HEK293 (cell line): Measurements from ENCODE around the gene MRPS5.

ENCODE experiments used
- BCL11B ChIP-seq: fragments of 450-650 bp; formaldehyde crosslinking; IDR thresholded peaks from 2 replicates; pipeline ENCODE4 v1.5.1; 2016; ENCODE audit warnings: low read depth, missing biosample characterization, missing genetic modification characterization
- FEZF1 ChIP-seq: fragments of 450-650 bp; formaldehyde crosslinking; IDR thresholded peaks from 2 replicates; pipeline ENCODE4 v1.5.1; 2016; ENCODE audit warnings: missing biosample characterization, missing genetic modification characterization
- GLI4 ChIP-seq: fragments of 450-650 bp; formaldehyde crosslinking; IDR thresholded peaks from 2 replicates; pipeline ENCODE4 v1.5.1; 2016; ENCODE audit warnings: missing biosample characterization, missing genetic modification characterization
- GLIS2 ChIP-seq: fragments of 450-650 bp; formaldehyde crosslinking; IDR thresholded peaks from 2 replicates; pipeline ENCODE4 v1.5.1; 2016; ENCODE audit warnings: missing biosample characterization, missing genetic modification characterization
- MYNN ChIP-seq: fragments of 450-650 bp; formaldehyde crosslinking; IDR thresholded peaks from 2 replicates; pipeline ENCODE4 v1.5.1; 2016; ENCODE audit warnings: missing biosample characterization, missing genetic modification characterization, borderline replicate concordance
- MZF1 ChIP-seq: fragments of 450-650 bp; formaldehyde crosslinking; IDR thresholded peaks from 2 replicates; pipeline ENCODE4 v1.5.1; 2017; ENCODE audit warnings: missing biosample characterization, missing genetic modification characterization, borderline replicate concordance
- PBX3 ChIP-seq: sonication (generic); formaldehyde crosslinking; IDR thresholded peaks from 2 replicates; pipeline ENCODE4 v1.8.1; 2022; ENCODE audit warnings: mild to moderate bottlenecking, moderate library complexity, missing genetic modification reagents
- ZBTB17 ChIP-seq: fragments of 450-650 bp; formaldehyde crosslinking; IDR thresholded peaks from 2 replicates; pipeline ENCODE4 v1.5.1; 2016; ENCODE audit warnings: missing biosample characterization, missing genetic modification characterization
- ZBTB8A ChIP-seq: fragments of 450-650 bp; formaldehyde crosslinking; IDR thresholded peaks from 2 replicates; pipeline ENCODE4 v1.5.1; 2016; ENCODE audit warnings: missing biosample characterization, missing genetic modification characterization
- ZFP37 ChIP-seq: fragments of 450-650 bp; formaldehyde crosslinking; IDR thresholded peaks from 2 replicates; pipeline ENCODE4 v1.5.1; 2016; ENCODE audit warnings: missing biosample characterization, missing genetic modification characterization
- ZNF10 ChIP-seq: fragments of 450-650 bp; formaldehyde crosslinking; IDR thresholded peaks from 2 replicates; pipeline ENCODE4 v1.5.1; 2017; ENCODE audit warnings: missing biosample characterization, missing genetic modification characterization
- ZNF169 ChIP-seq: fragments of 450-650 bp; formaldehyde crosslinking; IDR thresholded peaks from 2 replicates; pipeline ENCODE4 v1.5.1; 2016; ENCODE audit warnings: missing biosample characterization, missing genetic modification characterization
- ZNF202 ChIP-seq: fragments of 450-650 bp; formaldehyde crosslinking; IDR thresholded peaks from 2 replicates; pipeline ENCODE4 v1.5.1; 2016; ENCODE audit warnings: missing biosample characterization, missing genetic modification characterization, borderline replicate concordance
- ZNF221 ChIP-seq: fragments of 450-650 bp; formaldehyde crosslinking; IDR thresholded peaks from 2 replicates; pipeline ENCODE4 v1.5.1; 2017; ENCODE audit warnings: missing biosample characterization, missing genetic modification characterization, borderline replicate concordance
- ZNF24 ChIP-seq: fragments of 450-650 bp; formaldehyde crosslinking; IDR thresholded peaks from 2 replicates; pipeline ENCODE4 v1.5.1; 2016; ENCODE audit warnings: missing biosample characterization, missing genetic modification characterization
- ZNF311 ChIP-seq: fragments of 450-650 bp; formaldehyde crosslinking; IDR thresholded peaks from 2 replicates; pipeline ENCODE4 v1.5.1; 2017; ENCODE audit warnings: missing biosample characterization, missing genetic modification characterization, borderline replicate concordance
- ZNF354C ChIP-seq: fragments of 450-650 bp; formaldehyde crosslinking; IDR thresholded peaks from 2 replicates; pipeline ENCODE4 v1.5.1; 2016; ENCODE audit warnings: missing biosample characterization, missing genetic modification characterization, low read depth, borderline replicate concordance
- ZNF510 ChIP-seq: fragments of 450-650 bp; formaldehyde crosslinking; IDR thresholded peaks from 2 replicates; pipeline ENCODE4 v1.5.1; 2018; ENCODE audit warnings: mild to moderate bottlenecking, missing genetic modification characterization, missing biosample characterization; ENCODE audit not compliant: insufficient replicate concordance
- ZNF548 ChIP-seq: fragments of 450-650 bp; formaldehyde crosslinking; IDR thresholded peaks from 2 replicates; pipeline ENCODE4 v1.5.1; 2016; ENCODE audit warnings: missing biosample characterization, missing genetic modification characterization
- ZNF549 ChIP-seq: fragments of 450-650 bp; IDR thresholded peaks from 2 replicates; pipeline ENCODE4 v1.5.1; 2018; ENCODE audit warnings: missing biosample characterization, missing genetic modification characterization, mild to moderate bottlenecking, inconsistent platforms, moderate library complexity
- ZNF558 ChIP-seq: fragments of 450-650 bp; formaldehyde crosslinking; IDR thresholded peaks from 2 replicates; pipeline ENCODE4 v1.5.1; 2016; ENCODE audit warnings: missing biosample characterization, missing genetic modification characterization
- ZNF626 ChIP-seq: fragments of 450-650 bp; sonication (Bioruptor Pico); formaldehyde crosslinking; IDR thresholded peaks from 2 replicates; pipeline ENCODE4 v1.5.1; 2018; ENCODE audit warnings: missing biosample characterization, missing genetic modification characterization, inconsistent platforms
- ZNF658 ChIP-seq: fragments of 450-650 bp; formaldehyde crosslinking; IDR thresholded peaks from 2 replicates; pipeline ENCODE4; 2016; ENCODE audit warnings: missing biosample characterization, missing genetic modification characterization
- ZNF670 ChIP-seq: fragments of 450-650 bp; formaldehyde crosslinking; IDR thresholded peaks from 2 replicates; pipeline ENCODE4 v1.5.1; 2016; ENCODE audit warnings: missing biosample characterization, missing genetic modification characterization, low read depth
- ZNF701 ChIP-seq: fragments of 450-650 bp; formaldehyde crosslinking; IDR thresholded peaks from 2 replicates; pipeline ENCODE4 v1.5.1; 2016; ENCODE audit warnings: missing biosample characterization, missing genetic modification characterization
- ZNF785 ChIP-seq: fragments of 450-650 bp; formaldehyde crosslinking; IDR thresholded peaks from 2 replicates; pipeline ENCODE4 v1.5.1; 2016; ENCODE audit warnings: missing biosample characterization, missing genetic modification characterization
- ZNF792 ChIP-seq: fragments of 450-650 bp; formaldehyde crosslinking; IDR thresholded peaks from 2 replicates; pipeline ENCODE4 v1.5.1; 2016; ENCODE audit warnings: missing biosample characterization, missing genetic modification characterization
- ZNF843 ChIP-seq: fragments of 450-650 bp; formaldehyde crosslinking; IDR thresholded peaks from 2 replicates; pipeline ENCODE4 v1.5.1; 2016; ENCODE audit warnings: missing biosample characterization, missing genetic modification characterization
- ZSCAN23 ChIP-seq: fragments of 450-650 bp; formaldehyde crosslinking; IDR thresholded peaks from 2 replicates; pipeline ENCODE4 v1.5.1; 2016; ENCODE audit warnings: missing biosample characterization, missing genetic modification characterization
- ZSCAN5A ChIP-seq: fragments of 450-650 bp; formaldehyde crosslinking; IDR thresholded peaks from 2 replicates; pipeline ENCODE4 v1.5.1; 2016; ENCODE audit warnings: missing biosample characterization, missing genetic modification characterization
- TF ChIP-seq, protein P1 (sequence below): IDR thresholded peaks from 2 replicates; pipeline ENCODE4 v1.6.1; 2011; ENCODE audit warnings: mild to moderate bottlenecking, low read depth, low read length, borderline replicate concordance
- TF ChIP-seq, protein P2 (sequence below): fragments of 450-650 bp; formaldehyde crosslinking; IDR thresholded peaks from 2 replicates; pipeline ENCODE4 v1.5.1; 2016; ENCODE audit warnings: missing biosample characterization, missing genetic modification characterization
- TF ChIP-seq, protein P3 (sequence below): fragments of 450-650 bp; formaldehyde crosslinking; IDR thresholded peaks from 2 replicates; pipeline ENCODE4 v1.5.1; 2016; ENCODE audit warnings: missing biosample characterization, missing genetic modification characterization, low read depth
- TF ChIP-seq, protein P4 (sequence below): fragments of 450-650 bp; formaldehyde crosslinking; IDR thresholded peaks from 2 replicates; pipeline ENCODE4 v1.5.1; 2017; ENCODE audit warnings: missing biosample characterization, missing genetic modification characterization

Gene MRPS5

DNA sequence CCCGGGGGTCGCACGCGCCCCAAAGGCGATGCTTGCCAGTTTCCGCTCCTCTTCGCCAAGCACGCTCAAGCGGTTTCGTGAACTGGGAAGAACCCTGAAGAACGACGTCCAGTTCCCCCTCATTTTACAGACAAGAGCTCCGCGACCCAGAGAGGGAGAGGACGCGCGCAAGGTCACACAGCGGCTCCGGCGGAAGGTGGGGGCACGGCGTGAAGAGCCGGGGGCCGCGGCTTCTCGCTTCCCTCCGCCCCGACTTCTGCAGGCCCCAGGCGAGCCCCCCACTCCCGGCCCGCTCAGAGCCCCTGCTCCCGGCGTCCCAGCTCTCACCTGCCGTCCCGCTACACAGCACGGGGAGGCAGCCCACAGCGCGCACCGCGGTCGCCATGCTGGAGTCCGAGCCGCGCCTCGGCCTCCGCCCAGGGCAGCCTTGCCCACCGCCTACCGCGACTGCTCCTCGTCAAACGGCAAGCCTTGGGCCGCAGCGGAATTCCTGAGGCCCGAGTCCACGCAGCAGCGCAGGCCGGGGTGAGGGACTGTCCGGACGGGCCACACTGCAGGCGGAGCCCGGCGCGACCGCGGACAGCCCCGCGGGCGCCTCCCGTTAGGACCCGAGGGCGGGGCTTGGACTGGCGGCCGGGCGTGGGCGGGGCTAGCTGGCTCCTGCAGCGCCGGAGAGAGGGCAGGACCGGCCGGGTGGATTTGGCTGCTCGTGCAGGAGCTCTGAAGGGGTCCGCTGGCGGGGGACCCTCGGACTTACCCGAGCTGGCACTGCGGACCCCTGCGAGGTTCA is at the start of gene MRPS5 (continued):
- TF ChIP-seq BCL11B (tag by site-specific recombination) (no peak), ZNF658 (tag by site-specific recombination) (no peak), FEZF1 (tag by site-specific recombination) (no peak), ZNF10 (tag by site-specific recombination) (no peak), ZSCAN23 (tag by site-specific recombination) (no peak), ZNF548 (tag by site-specific recombination) (no peak), ZNF701 (no peak), ZFP37 (0 out of 2 replicates have a peak, but pooled peaks have one; percentile 42), GLI4 (no peak), ZNF785 (tag by site-specific recombination) (no peak), ZNF24 (tag by site-specific recombination) (no peak), GLIS2 (peak; percentile 66), ZNF311 (tag by site-specific recombination) (no peak), ZNF221 (tag by site-specific recombination) (no peak), ZNF354C (tag by site-specific recombination) (no peak), ZNF549 (tag by site-specific recombination) (no peak), ZBTB8A (tag by site-specific recombination) (peak; percentile 60), ZSCAN5A (peak; percentile 50; the same call in 1 of the 2 replicates), ZNF843 (no peak), ZNF202 (tag by site-specific recombination) (no peak), ZBTB17 (tag by site-specific recombination) (peak; percentile 27; the same call in 1 of the 2 replicates), MYNN (no peak), ZNF510 (no peak), ZNF169 (no peak), ZNF670 (no peak), ZNF626 (tag by site-specific recombination) (no peak), PBX3 (peak; percentile 92; the same call in 1 of the 2 replicates), ZNF792 (tag by site-specific recombination) (no peak), ZNF558 (tag by site-specific recombination) (no peak), MZF1 (no peak)
- TF ChIP-seq, protein P1, sequence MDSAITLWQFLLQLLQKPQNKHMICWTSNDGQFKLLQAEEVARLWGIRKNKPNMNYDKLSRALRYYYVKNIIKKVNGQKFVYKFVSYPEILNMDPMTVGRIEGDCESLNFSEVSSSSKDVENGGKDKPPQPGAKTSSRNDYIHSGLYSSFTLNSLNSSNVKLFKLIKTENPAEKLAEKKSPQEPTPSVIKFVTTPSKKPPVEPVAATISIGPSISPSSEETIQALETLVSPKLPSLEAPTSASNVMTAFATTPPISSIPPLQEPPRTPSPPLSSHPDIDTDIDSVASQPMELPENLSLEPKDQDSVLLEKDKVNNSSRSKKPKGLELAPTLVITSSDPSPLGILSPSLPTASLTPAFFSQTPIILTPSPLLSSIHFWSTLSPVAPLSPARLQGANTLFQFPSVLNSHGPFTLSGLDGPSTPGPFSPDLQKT: no peak
- TF ChIP-seq, protein P2, sequence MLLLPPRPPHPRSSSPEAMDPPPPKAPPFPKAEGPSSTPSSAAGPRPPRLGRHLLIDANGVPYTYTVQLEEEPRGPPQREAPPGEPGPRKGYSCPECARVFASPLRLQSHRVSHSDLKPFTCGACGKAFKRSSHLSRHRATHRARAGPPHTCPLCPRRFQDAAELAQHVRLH (tag by site-specific recombination): peak; percentile 67
- TF ChIP-seq, protein P3, sequence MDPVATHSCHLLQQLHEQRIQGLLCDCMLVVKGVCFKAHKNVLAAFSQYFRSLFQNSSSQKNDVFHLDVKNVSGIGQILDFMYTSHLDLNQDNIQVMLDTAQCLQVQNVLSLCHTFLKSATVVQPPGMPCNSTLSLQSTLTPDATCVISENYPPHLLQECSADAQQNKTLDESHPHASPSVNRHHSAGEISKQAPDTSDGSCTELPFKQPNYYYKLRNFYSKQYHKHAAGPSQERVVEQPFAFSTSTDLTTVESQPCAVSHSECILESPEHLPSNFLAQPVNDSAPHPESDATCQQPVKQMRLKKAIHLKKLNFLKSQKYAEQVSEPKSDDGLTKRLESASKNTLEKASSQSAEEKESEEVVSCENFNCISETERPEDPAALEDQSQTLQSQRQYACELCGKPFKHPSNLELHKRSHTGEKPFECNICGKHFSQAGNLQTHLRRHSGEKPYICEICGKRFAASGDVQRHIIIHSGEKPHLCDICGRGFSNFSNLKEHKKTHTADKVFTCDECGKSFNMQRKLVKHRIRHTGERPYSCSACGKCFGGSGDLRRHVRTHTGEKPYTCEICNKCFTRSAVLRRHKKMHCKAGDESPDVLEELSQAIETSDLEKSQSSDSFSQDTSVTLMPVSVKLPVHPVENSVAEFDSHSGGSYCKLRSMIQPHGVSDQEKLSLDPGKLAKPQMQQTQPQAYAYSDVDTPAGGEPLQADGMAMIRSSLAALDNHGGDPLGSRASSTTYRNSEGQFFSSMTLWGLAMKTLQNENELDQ (tag by site-specific recombination): no peak
- TF ChIP-seq, protein P4, sequence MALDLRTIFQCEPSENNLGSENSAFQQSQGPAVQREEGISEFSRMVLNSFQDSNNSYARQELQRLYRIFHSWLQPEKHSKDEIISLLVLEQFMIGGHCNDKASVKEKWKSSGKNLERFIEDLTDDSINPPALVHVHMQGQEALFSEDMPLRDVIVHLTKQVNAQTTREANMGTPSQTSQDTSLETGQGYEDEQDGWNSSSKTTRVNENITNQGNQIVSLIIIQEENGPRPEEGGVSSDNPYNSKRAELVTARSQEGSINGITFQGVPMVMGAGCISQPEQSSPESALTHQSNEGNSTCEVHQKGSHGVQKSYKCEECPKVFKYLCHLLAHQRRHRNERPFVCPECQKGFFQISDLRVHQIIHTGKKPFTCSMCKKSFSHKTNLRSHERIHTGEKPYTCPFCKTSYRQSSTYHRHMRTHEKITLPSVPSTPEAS: no peak
